DOHH2 (cell line): ENCODE data around the gene DDX18.

ENCODE experiments used
- CTCF ChIP-seq: fragments of 200-600 bp; sonication (generic); IDR thresholded peaks from one replicate; pipeline ENCODE4 v1.5.1; 2014; ENCODE audit warnings: antibody characterized with exemption, mild to moderate bottlenecking, low read depth, low read length; ENCODE audit not compliant: poor library complexity, severe bottlenecking
- EZH2phosphoT487 ChIP-seq: fragments of 200-600 bp; sonication (generic); IDR thresholded peaks from 2 replicates; pipeline ENCODE4 v1.6.1; 2017; ENCODE audit warnings: borderline replicate concordance, mild to moderate bottlenecking, antibody characterized with exemption, low read length, moderate library complexity, mixed read lengths

- TF ChIP-seq CTCF (no peak), EZH2phosphoT487 (no peak)
Measured at GRCh38 chr2:117775703-117776219, 38.7 kb upstream of the DDX18 start.
